Thoracic aorta (tissue), 2 donors: ENCODE data around the gene PPIL3. TPM values are rescaled to one million over a fixed set of nuclear protein-coding genes. Genes with fewer than 3 reads are reported as not detected.

Source experiments
- ATAC-seq: fragments of 150-250 bp; one replicate; pipeline ENCODE4 v1.8.0; 2017; ENCODE audit warnings: low read depth; ENCODE audit not compliant: insufficient number of reproducible peaks, low FRiP score
- DNase-seq: peaks from one replicate; pipeline ENCODE4 v3.0.0-alpha.2; 2020; ENCODE audit warnings: low spot score
- H3K27ac ChIP-seq, 2 donors: fragments of 200-600 bp; sonication (generic); 1 replicate in 1 of 2; 2 replicates in 1 of 2; pipeline ENCODE4 v1.5.1; 2016; ENCODE audit warnings: mild to moderate bottlenecking in 2 of 2, moderate library complexity in 2 of 2
- H3K27me3 ChIP-seq: fragments of 200-600 bp; sonication (generic); replicated peaks from 2 replicates; pipeline ENCODE4 v1.6.0; 2016; ENCODE audit warnings: mild to moderate bottlenecking; ENCODE audit not compliant: insufficient read depth
- H3K36me3 ChIP-seq: fragments of 200-600 bp; sonication (generic); one replicate; pipeline ENCODE4 v1.5.1; 2016
- H3K4me1 ChIP-seq, 2 donors: fragments of 200-600 bp; sonication (generic); 1 replicate in 1 of 2; 2 replicates in 1 of 2; pipeline versions ENCODE4 v1.5.1 to v1.6.0; 2016; ENCODE audit warnings: low read depth in 2 of 2, mild to moderate bottlenecking in 1 of 2; ENCODE audit not compliant: control insufficient read depth in 1 of 2
- H3K4me3 ChIP-seq: fragments of 200-600 bp; sonication (generic); 2 replicates; pipeline ENCODE4 v1.5.1; 2016; ENCODE audit warnings: mild to moderate bottlenecking
- H3K9me3 ChIP-seq: fragments of 200-600 bp; sonication (generic); 2 replicates; pipeline ENCODE4 v1.5.1; 2016
- CTCF ChIP-seq: fragments of 200-600 bp; sonication (generic); IDR thresholded peaks from one replicate; pipeline ENCODE4 v1.5.1; 2019; ENCODE audit warnings: antibody characterized with exemption
- total RNA-seq, 2 donors: library from RNA; depleted of rRNA; stranded (reverse); fragments of >200 nt; gene quantifications; one replicate each; pipeline versions ENCODE4 v1.1.0 to v1.2.3, GENCODE V29; 2016

The PPIL3 gene
- total RNA-seq, 2 donors from 2014 or later = 8.4 to 25.5 TPM

GRCh38 chr2:200850512-200851256 is 38.2 kb downstream of the PPIL3 start:
- Histone ChIP-seq H3K36me3 (peaks cover 49% of the 10 kb centered on the region), H3K4me3 (no peak overlapping the region), H3K4me1 (no peaks in the 10 kb centered on the region), H3K27me3 (no peaks in the 10 kb centered on the region), H3K9me3 (no peaks in the 10 kb centered on the region), H3K27ac (no peak overlapping the region)
- no peak for DNase-seq
- ATAC-seq = no peak
- TF ChIP-seq CTCF = no peak

- no peaks in the 10 kb centered on the region for H3K4me1 ChIP-seq
- peaks cover 22% of the 10 kb centered on the region for H3K36me3 ChIP-seq
- H3K9me3 ChIP-seq = no peaks in the 10 kb centered on the region
- no peaks in the 10 kb centered on the region for H3K27me3 ChIP-seq
- no peak for TF ChIP-seq CTCF
- DNase-seq (no peak), ATAC-seq (no peak)
- H3K4me3 ChIP-seq = no peak overlapping the region
- H3K27ac ChIP-seq = no peak overlapping the region
These were observed 40.9 kb downstream of the PPIL3 start for GRCh38 chr2:200847939-200848338.

- DNase-seq = no peak
- TF ChIP-seq CTCF = no peak
- no peak for ATAC-seq
- no peaks in the 10 kb centered on the region for H3K9me3 ChIP-seq
- H3K27me3 ChIP-seq = no peaks in the 10 kb centered on the region
- no peak overlapping the region for H3K4me3 ChIP-seq
- H3K4me1 ChIP-seq = no peaks in the 10 kb centered on the region
- H3K36me3 ChIP-seq = peaks cover 16% of the 10 kb centered on the region
- no peak overlapping the region for H3K27ac ChIP-seq
These were observed 41.6 kb downstream of the PPIL3 start for GRCh38 chr2:200847269-200847668.

- no peak for ATAC-seq
- Histone ChIP-seq H3K36me3 (peaks cover 2% of the 10 kb centered on the region), H3K4me3 (no peak overlapping the region), H3K9me3 (no peaks in the 10 kb centered on the region), H3K4me1 (no peaks in the 10 kb centered on the region), H3K27ac (no peak overlapping the region), H3K27me3 (no peaks in the 10 kb centered on the region)
- DNase-seq = no peak
- TF ChIP-seq CTCF = no peak
These were observed 43.1 kb downstream of the PPIL3 start for GRCh38 chr2:200845669-200846325.

- no peak for TF ChIP-seq CTCF
- H3K27ac ChIP-seq = no peak overlapping the region
- H3K36me3 ChIP-seq = no peaks in the 10 kb centered on the region
- H3K4me3 ChIP-seq = no peak overlapping the region
- H3K27me3 ChIP-seq = no peaks in the 10 kb centered on the region
- H3K4me1 ChIP-seq = no peaks in the 10 kb centered on the region
- no peak for ATAC-seq
- DNase-seq = no peak
- no peaks in the 10 kb centered on the region for H3K9me3 ChIP-seq
These were observed 43.7 kb downstream of the PPIL3 start for GRCh38 chr2:200845194-200845593.
